IMR-90 (cell line): ENCODE results near the gene PELI3. TPM values are rescaled to one million over a fixed set of nuclear protein-coding genes. Genes with fewer than 3 reads are reported as not detected.

ENCODE experiments used
- ATAC-seq: fragments of 200-7000 bp; cut with Tn5 transposase; 2 replicates; pipeline ENCODE4 v1.9.1; 2020; ENCODE audit warnings: low read depth, mild to moderate bottlenecking, moderate library complexity
- BruUV-seq: library from RNA; stranded (reverse); fragments of 400-500 nt; replicated peaks from 2 replicates; lab custom pipeline; 2021; lab: Mats Ljungman, UMichigan
- CTCF ChIA-PET: fragments of 300-600 bp; formaldehyde crosslinking; extraction: SDS; loops from one replicate; lab custom pipeline; 2021; ENCODE audit warnings: antibody characterized with exemption; lab: Yijun Ruan, JAX
- POLR2A ChIA-PET: fragments of 300-600 bp; sonication (Branson Sonifier 250); formaldehyde crosslinking; loops from one replicate; lab custom pipeline; 2022; ENCODE audit warnings: antibody characterized with exemption; ENCODE audit not compliant: unreplicated experiment; lab: Charles Lee
- DNase-seq: peaks from one replicate; pipeline ENCODE4 v3.0.0; 2013
- H2AFZ ChIP-seq: replicated peaks from 2 replicates; pipeline ENCODE3; 2013; ENCODE audit warnings: low read length, mild to moderate bottlenecking; ENCODE audit not compliant: poor library complexity
- H2AK5ac ChIP-seq: 2 replicates; pipeline ENCODE4 v1.6.1; 2013; ENCODE audit warnings: low read depth, low read length, inconsistent platforms
- H2AK9ac ChIP-seq: replicated peaks from 2 replicates; pipeline ENCODE3; 2013; ENCODE audit warnings: mild to moderate bottlenecking, low read depth, low read length, moderate library complexity; ENCODE audit not compliant: poor library complexity
- H2BK120ac ChIP-seq: 2 replicates; pipeline ENCODE4 v1.6.1; 2013; ENCODE audit warnings: low read depth, low read length, inconsistent platforms
- H2BK15ac ChIP-seq: 3 replicates; pipeline ENCODE4 v1.6.1; 2013; ENCODE audit warnings: low read depth, low read length, inconsistent platforms
- H2BK20ac ChIP-seq: 2 replicates; pipeline ENCODE4 v1.6.1; 2013; ENCODE audit warnings: low read depth, mild to moderate bottlenecking, inconsistent platforms, low read length, moderate library complexity
- H2BK5ac ChIP-seq: 2 replicates; pipeline ENCODE4 v1.6.1; 2013; ENCODE audit warnings: mild to moderate bottlenecking, low read depth, low read length, inconsistent platforms; ENCODE audit not compliant: poor library complexity, severe bottlenecking
- H3K14ac ChIP-seq: replicated peaks from 2 replicates; pipeline ENCODE4 v1.6.1; 2013; ENCODE audit warnings: low read depth, low read length, inconsistent platforms
- H3K18ac ChIP-seq: 2 replicates; pipeline ENCODE4 v1.6.1; 2013; ENCODE audit warnings: low read depth, low read length, control low read depth
- H3K23ac ChIP-seq: 2 replicates; pipeline ENCODE4 v1.6.1; 2013; ENCODE audit warnings: low read depth, low read length, inconsistent platforms
- H3K27ac ChIP-seq: 2 replicates; pipeline ENCODE4 v1.5.1; 2013; ENCODE audit warnings: mild to moderate bottlenecking, control low read depth, low read length; ENCODE audit not compliant: insufficient read depth
- H3K27me3 ChIP-seq: 2 replicates; pipeline ENCODE4 v1.6.1; 2013; ENCODE audit warnings: low read length; ENCODE audit not compliant: control insufficient read depth, insufficient read depth
- H3K36me3 ChIP-seq: 2 replicates; pipeline ENCODE4 v1.6.1; 2013; ENCODE audit warnings: low read length, mixed read lengths; ENCODE audit not compliant: control insufficient read depth, insufficient read depth
- H3K4ac ChIP-seq: 2 replicates; pipeline ENCODE4 v1.6.1; 2013; ENCODE audit warnings: low read depth, low read length, inconsistent platforms
- H3K4me1 ChIP-seq: 2 replicates; pipeline ENCODE4 v1.6.1; 2013; ENCODE audit warnings: low read length, mixed read lengths; ENCODE audit not compliant: control insufficient read depth, insufficient read depth
- H3K4me2 ChIP-seq: 2 replicates; pipeline ENCODE4 v1.6.1; 2013; ENCODE audit warnings: low read depth, mild to moderate bottlenecking, control low read depth, low read length, moderate library complexity
- H3K4me3 ChIP-seq: 2 replicates; pipeline ENCODE4 v1.5.1; 2013; ENCODE audit warnings: low read depth, mild to moderate bottlenecking, control low read depth, low read length, moderate library complexity; ENCODE audit not compliant: insufficient read depth
- H3K56ac ChIP-seq: 2 replicates; pipeline ENCODE4 v1.6.1; 2013; ENCODE audit warnings: low read length, inconsistent platforms; ENCODE audit not compliant: insufficient read depth; ENCODE audit errors: extremely low read depth
- H3K79me1 ChIP-seq, 2 experiments: 2 replicates each; pipeline ENCODE4 v1.6.1; 2013; ENCODE audit warnings: low read length in 2 of 2, inconsistent platforms in 1 of 2, low read depth in 1 of 2
- H3K9ac ChIP-seq: 2 replicates; pipeline ENCODE4 v1.6.1; 2013; ENCODE audit warnings: low read depth, low read length, control low read depth
- H3K9me1 ChIP-seq: 2 replicates; pipeline ENCODE4 v1.6.1; 2013; ENCODE audit warnings: low read length, inconsistent platforms; ENCODE audit not compliant: insufficient read depth
- H3K9me3 ChIP-seq: 2 replicates; pipeline ENCODE4 v1.6.1; 2013; ENCODE audit warnings: low read length; ENCODE audit not compliant: control insufficient read depth, insufficient read depth
- H4K20me1 ChIP-seq: 2 replicates; pipeline ENCODE4 v1.6.1; 2013; ENCODE audit warnings: low read length, inconsistent platforms; ENCODE audit not compliant: insufficient read depth
- H4K5ac ChIP-seq: 2 replicates; pipeline ENCODE4 v1.6.1; 2013; ENCODE audit warnings: mild to moderate bottlenecking, low read depth, low read length, control low read depth
- H4K8ac ChIP-seq, 2 experiments: 2 replicates each; pipeline ENCODE4 v1.6.1; 2013; ENCODE audit warnings: low read depth in 2 of 2, low read length in 2 of 2, control low read depth in 1 of 2, inconsistent platforms in 1 of 2
- H4K91ac ChIP-seq: 2 replicates; pipeline ENCODE4 v1.6.1; 2013; ENCODE audit warnings: low read depth, low read length, inconsistent platforms; ENCODE audit not compliant: insufficient read depth
- CEBPB ChIP-seq: IDR thresholded peaks from 2 replicates; pipeline ENCODE4 v1.6.1; 2012; ENCODE audit warnings: low read depth, low read length, improper control_type of control experiment
- CTCF ChIP-seq: conservative IDR thresholded peaks from 2 replicates; pipeline ENCODE4 v1.5.1; 2012; ENCODE audit warnings: mild to moderate bottlenecking, low read depth, low read length, improper control_type of control experiment
- FOS ChIP-seq: fragments of 150-350 bp; IDR thresholded peaks from 2 replicates; pipeline ENCODE4 v1.6.1; 2016; ENCODE audit warnings: low read depth, low read length
- MAFK ChIP-seq: IDR thresholded peaks from 2 replicates; pipeline ENCODE4 v1.6.1; 2012; ENCODE audit warnings: low read depth, low read length, improper control_type of control experiment
- MXI1 ChIP-seq: IDR thresholded peaks from 2 replicates; pipeline ENCODE4 v1.6.1; 2012; ENCODE audit warnings: low read depth, mild to moderate bottlenecking, low read length, moderate library complexity, borderline replicate concordance
- POLR2A ChIP-seq: IDR thresholded peaks from 2 replicates; pipeline ENCODE4 v1.6.1; 2012; ENCODE audit warnings: mild to moderate bottlenecking, low read depth, low read length
- USF2 ChIP-seq: fragments of 150-350 bp; IDR thresholded peaks from 2 replicates; pipeline ENCODE4 v1.6.1; 2017; ENCODE audit warnings: mild to moderate bottlenecking, antibody characterized with exemption, low read length, low read depth
- WGBS, 2 experiments: methylation state at CpG; one replicate each; pipeline versions ENCODE4 v1.1.5 to v1.1.7; 2013; ENCODE audit warnings: missing lambda C conversion rate in 2 of 2; ENCODE audit not compliant: insufficient read length in 1 of 2; ENCODE audit errors: extremely low coverage in 2 of 2; 5-methylcytosine and 5-hydroxymethylcytosine counted together
- dilution Hi-C: fragments of 300-500 bp; cut with HindIII; formaldehyde crosslinking; loops from one replicate; pipeline ENCODE4 v1.14.3; 2018; ENCODE audit warnings: low sequenced_read_pairs; ENCODE audit not compliant: unreplicated experiment
- in situ Hi-C: fragments of 300-500 bp; cut with MboI; formaldehyde crosslinking; loops from 3 replicates; pipeline ENCODE4 v1.14.3; 2019; ENCODE audit warnings: low sequenced_read_pairs, inconsistent platforms, mixed read lengths
- intact Hi-C: fragments of 100-400 bp; cut with micrococcal nuclease; formaldehyde crosslinking; loops from 2 replicates; pipeline ENCODE4 v1.10.0; 2022
- polyA plus RNA-seq, 3 experiments: library from polyadenylated mRNA; depleted of rRNA; stranded (reverse); fragments of >200 nt; gene quantifications; 2 replicates each; pipeline ENCODE4 v1.2.3, GENCODE V29; 2012; ENCODE audit warnings: low replicate concordance in 1 of 3
- total RNA-seq: library from RNA; depleted of rRNA; stranded (reverse); fragments of >200 nt; gene quantifications from 2 replicates; pipeline ENCODE4 v1.2.3, GENCODE V29; 2012
- TF ChIP-seq, protein P1 (sequence below): fragments of 150-350 bp; IDR thresholded peaks from 2 replicates; pipeline ENCODE4 v1.6.1; 2016; ENCODE audit warnings: low read depth, mild to moderate bottlenecking, low read length, moderate library complexity, borderline replicate concordance

Gene PELI3
- total and polyA plus RNA-seq, 2 of the 4 experiments (the other 2 are of a cell fraction), result 5.0 to 6.3 TPM

DNA sequence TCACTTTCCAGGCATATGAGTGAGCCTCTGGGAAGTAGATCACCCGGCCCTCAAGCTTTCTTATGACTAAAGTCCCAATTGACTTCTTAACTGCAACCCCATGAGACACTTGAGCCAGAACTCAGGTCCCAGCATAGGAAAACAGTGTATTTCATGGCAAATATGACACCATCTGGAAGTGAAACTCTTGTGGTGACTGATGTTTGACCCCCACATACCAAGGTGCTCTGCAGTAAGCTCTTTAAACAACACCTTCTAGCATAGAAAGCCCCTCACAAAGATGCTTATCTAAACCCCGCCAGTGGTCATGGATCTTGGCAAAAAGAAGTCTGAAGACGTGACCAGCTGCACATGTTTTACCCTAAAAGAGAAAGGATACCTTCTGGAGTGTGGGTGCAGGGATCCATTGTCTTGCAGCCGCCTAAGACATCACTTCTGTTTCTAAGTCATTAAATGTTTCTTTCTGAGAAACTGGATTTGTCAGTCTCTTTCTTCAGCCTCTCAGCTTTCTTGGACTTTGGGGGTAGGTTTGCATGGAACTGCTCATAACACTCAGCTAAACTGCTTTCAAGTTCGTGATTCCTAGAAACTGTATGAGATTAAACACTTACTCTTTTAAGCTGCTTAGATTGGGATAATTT, 7.4 kb upstream of the PELI3 start:
- no peaks in the 10 kb centered on the region for H3K36me3 ChIP-seq
- H3K4me3 ChIP-seq, result no peak overlapping the region
- peaks cover 16% of the 10 kb centered on the region for H3K27me3 ChIP-seq
- CTCF ChIA-PET, result no interaction called here
- no peak for ATAC-seq
- WGBS, 2 experiments, result no CpG with 5 or more reads among the region's 5 CpGs
- H2BK120ac ChIP-seq, result no peak overlapping the region
- no peak for DNase-seq
- TF ChIP-seq CTCF (no peak), MXI1 (no peak), USF2 (no peak), POLR2A (no peak), CEBPB (no peak), MAFK (no peak), FOS (no peak)
- TF ChIP-seq, protein P1, sequence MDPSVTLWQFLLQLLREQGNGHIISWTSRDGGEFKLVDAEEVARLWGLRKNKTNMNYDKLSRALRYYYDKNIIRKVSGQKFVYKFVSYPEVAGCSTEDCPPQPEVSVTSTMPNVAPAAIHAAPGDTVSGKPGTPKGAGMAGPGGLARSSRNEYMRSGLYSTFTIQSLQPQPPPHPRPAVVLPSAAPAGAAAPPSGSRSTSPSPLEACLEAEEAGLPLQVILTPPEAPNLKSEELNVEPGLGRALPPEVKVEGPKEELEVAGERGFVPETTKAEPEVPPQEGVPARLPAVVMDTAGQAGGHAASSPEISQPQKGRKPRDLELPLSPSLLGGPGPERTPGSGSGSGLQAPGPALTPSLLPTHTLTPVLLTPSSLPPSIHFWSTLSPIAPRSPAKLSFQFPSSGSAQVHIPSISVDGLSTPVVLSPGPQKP, result no peak
- H3K4me1 ChIP-seq, result 0 out of 2 replicates have a peak, but pooled peaks cover 3% of the 10 kb centered on the region
- H3K14ac ChIP-seq, result no peak overlapping the region
- H3K4me2 ChIP-seq, result no peak overlapping the region
- H2BK15ac ChIP-seq, result no peak overlapping the region
- H2AK9ac ChIP-seq, result no peak overlapping the region
- H3K9me3 ChIP-seq, result peaks cover 4% of the 10 kb centered on the region; the same call in 1 of the 2 replicates
- no peak overlapping the region for H2BK5ac ChIP-seq
- in situ Hi-C loops (no loop called here), dilution Hi-C loops (no loop called here), intact Hi-C loops (no loop called here)
- H3K18ac ChIP-seq, result no peak overlapping the region
- no peak overlapping the region for H2AFZ ChIP-seq
- H4K20me1 ChIP-seq, result no peaks in the 10 kb centered on the region
- H3K4ac ChIP-seq, result no peak overlapping the region
- H4K8ac ChIP-seq, result no peak overlapping the region
- no peaks in the 10 kb centered on the region for H3K79me1 ChIP-seq
- no peak overlapping the region for H3K56ac ChIP-seq
- H3K23ac ChIP-seq, result no peak overlapping the region
- H4K5ac ChIP-seq, result no peak overlapping the region
- H3K9me1 ChIP-seq, result no peaks in the 10 kb centered on the region
- POLR2A ChIA-PET, result no interaction called here
- no TSS peak for BruUV-seq
- H4K91ac ChIP-seq, result no peak overlapping the region
- no peak overlapping the region for H2BK20ac ChIP-seq
- no peak overlapping the region for H3K27ac ChIP-seq
- no peak overlapping the region for H2AK5ac ChIP-seq
- H3K9ac ChIP-seq, result no peak overlapping the region
